ENCODE results near the gene HPSE. TPM values are rescaled to one million over a fixed set of nuclear protein-coding genes. Genes with fewer than 3 reads are reported as not detected.

Gene HPSE
- total and polyA plus RNA-seq, 4 donors, result 0.43 to 4.7 (median 1.0) TPM

DNA sequence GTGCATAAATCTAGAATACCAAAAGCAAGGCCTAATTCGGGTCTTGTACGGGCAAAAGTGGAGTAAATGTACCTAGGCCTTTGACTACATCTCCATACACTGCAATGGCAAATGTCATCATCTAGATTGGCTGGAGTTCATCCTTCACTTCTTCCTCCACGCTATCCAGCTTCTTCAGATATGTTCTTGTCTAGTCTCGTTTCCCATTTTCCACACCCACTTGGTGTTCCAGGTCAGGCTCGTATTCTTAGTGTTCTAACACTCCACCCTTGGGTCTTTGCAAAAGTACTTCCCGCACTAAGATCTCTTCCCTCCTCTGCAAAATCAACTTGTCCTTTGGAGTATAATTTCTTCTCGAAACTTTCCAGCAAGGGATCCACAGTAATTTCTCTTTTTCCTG, 51.5 kb downstream of the HPSE start (continued):
- no peak for TF ChIP-seq GABPA (IDR thresholded peaks at IDR 0.05 in 1 of 2, conservative IDR thresholded peaks at IDR 0.05 in 1 of 2)
- TF ChIP-seq FOXA1 (IDR thresholded peaks at IDR 0.05), result no peak
- no peak for TF ChIP-seq HNF4A (conservative IDR thresholded peaks at IDR 0.05)
- TF ChIP-seq NR2F2 (IDR thresholded peaks at IDR 0.05), result no peak
- TF ChIP-seq EGR1 (IDR thresholded peaks at IDR 0.05; ENCODE audit: low read depth in 2 of 2), result no peak

DNA sequence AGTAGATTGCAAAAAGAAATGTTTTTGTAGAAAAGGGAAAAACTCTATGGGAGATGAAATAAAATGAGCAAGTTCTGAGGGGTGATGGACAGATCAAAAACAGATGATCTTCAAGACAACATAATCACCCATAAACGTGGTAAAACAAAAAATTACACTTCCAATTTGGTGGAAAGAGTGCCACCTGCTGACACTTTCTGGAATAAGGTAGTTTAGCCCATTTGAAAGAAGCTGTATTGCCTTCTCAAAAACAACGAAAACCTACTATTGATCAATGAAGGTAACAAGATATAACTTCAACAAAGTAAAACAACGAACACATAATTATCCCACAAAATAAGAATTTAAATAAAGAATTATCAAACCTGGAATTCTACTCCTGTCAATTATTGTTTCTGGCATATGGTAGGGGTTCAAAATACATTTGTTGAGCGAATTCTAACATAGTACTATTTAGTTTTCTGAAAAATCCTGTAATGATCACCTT, 52.6 kb downstream of the HPSE start:
- Histone ChIP-seq H3K36me3 (ENCODE audit: control insufficient read depth in 4 of 4, insufficient read depth in 3 of 4, low read depth in 1 of 4, low read length in 3 of 4) (peaks cover 0 to 3% (median under 1%) of the 10 kb centered on the region in 4 donors), H3K9ac (ENCODE audit: low read depth in 1 of 2, low read length in 2 of 2) (peak overlapping the region; percentile 5 to 37), H3K9me3 (ENCODE audit: control insufficient read depth in 4 of 4, low read length in 3 of 4) (no peaks in the 10 kb centered on the region), H3K4me1 (ENCODE audit: control insufficient read depth in 4 of 4, insufficient read depth in 4 of 4, low read length in 3 of 4) (peaks cover 2 to 13% (median 9%) of the 10 kb centered on the region in 4 donors), H3K27me3 (ENCODE audit: control insufficient read depth in 4 of 4, insufficient read depth in 4 of 4, low read length in 3 of 4) (no peaks in the 10 kb centered on the region), H3K27ac (ENCODE audit: low read depth in 1 of 2, low read length in 2 of 2) (no peak overlapping the region), H3K4me3 (ENCODE audit: low read depth in 1 of 3, low read length in 3 of 3) (no peak overlapping the region)
- DNase-seq (ENCODE audit: low spot score), result peak; percentile 60
- TF ChIP-seq CTCF (IDR thresholded peaks at IDR 0.05; ENCODE audit: low read depth, low read length, missing input control) (peak; percentile 62), YY1 (IDR thresholded peaks at IDR 0.05) (no peak), JUND (IDR thresholded peaks at IDR 0.05) (no peak), GABPA (IDR thresholded peaks at IDR 0.05 in 1 of 2, conservative IDR thresholded peaks at IDR 0.05 in 1 of 2) (no peak), HNF4G (IDR thresholded peaks at IDR 0.05) (no peak), RAD21 (IDR thresholded peaks at IDR 0.05) (peak; percentile 74 to 84), NR2F2 (IDR thresholded peaks at IDR 0.05) (no peak), EGR1 (IDR thresholded peaks at IDR 0.05; ENCODE audit: low read depth in 2 of 2) (no peak)
- 26% methylated on average over 4 of the region's 4 CpGs for WGBS

- DNase-seq (ENCODE audit: low spot score), result no peak
- Histone ChIP-seq H3K27ac (ENCODE audit: low read depth in 1 of 2, low read length in 2 of 2) (no peak overlapping the region), H3K9me3 (ENCODE audit: control insufficient read depth in 4 of 4, low read length in 3 of 4) (no peaks in the 10 kb centered on the region), H3K36me3 (ENCODE audit: control insufficient read depth in 4 of 4, insufficient read depth in 3 of 4, low read depth in 1 of 4, low read length in 3 of 4) (peaks cover 0 to 3% (median 1%) of the 10 kb centered on the region in 4 donors), H3K4me3 (ENCODE audit: low read depth in 1 of 3, low read length in 3 of 3) (no peak overlapping the region), H3K4me1 (ENCODE audit: control insufficient read depth in 4 of 4, insufficient read depth in 4 of 4, low read length in 3 of 4) (peaks cover 2 to 13% (median 9%) of the 10 kb centered on the region in 4 donors), H3K27me3 (ENCODE audit: control insufficient read depth in 4 of 4, insufficient read depth in 4 of 4, low read length in 3 of 4) (no peaks in the 10 kb centered on the region), H3K9ac (ENCODE audit: low read depth in 1 of 2, low read length in 2 of 2) (no peak overlapping the region)
- 72% methylated on average over 4 of the region's 4 CpGs for WGBS
- TF ChIP-seq NR2F2 (IDR thresholded peaks at IDR 0.05) (no peak), CTCF (IDR thresholded peaks at IDR 0.05; ENCODE audit: low read depth, low read length, missing input control) (no peak)
- TF ChIP-seq, protein P1, sequence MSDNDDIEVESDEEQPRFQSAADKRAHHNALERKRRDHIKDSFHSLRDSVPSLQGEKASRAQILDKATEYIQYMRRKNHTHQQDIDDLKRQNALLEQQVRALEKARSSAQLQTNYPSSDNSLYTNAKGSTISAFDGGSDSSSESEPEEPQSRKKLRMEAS (IDR thresholded peaks at IDR 0.05), result no peak
Observed at GRCh38 chr4:83281307-83281706, 53.3 kb downstream of the HPSE start.

Measured in liver (tissue), 9 donors.